ENCODE results near the gene SUCNR1. TPM values are rescaled to one million over a fixed set of nuclear protein-coding genes. Genes with fewer than 3 reads are reported as not detected.

Gene SUCNR1
- total and polyA plus RNA-seq, 2 donors (not counting 1 experiment from before 2014, with no cell fraction given), result not detected

GRCh38 chr3:151879679-151880415, 6.4 kb downstream of the SUCNR1 start:
- Histone ChIP-seq H3K27ac (ENCODE audit: low read length in 2 of 2) (peak overlapping the region in 1 of 2 donors; percentile 11), H3K9me3 (ENCODE audit: control extremely low read depth in 1 of 3, control insufficient read depth in 2 of 3, insufficient read depth in 1 of 3, low read length in 2 of 3) (peaks cover 0 to 4% (median 0%) of the 10 kb centered on the region in 3 donors), H3K9ac (ENCODE audit: low read length) (peak overlapping the region; percentile 52), H4K20me1 (ENCODE audit: control insufficient read depth, insufficient read depth, low read length, poor library complexity, severe bottlenecking) (no peaks in the 10 kb centered on the region), H3K4me1 (ENCODE audit: control insufficient read depth in 2 of 2, insufficient read depth in 2 of 2, low read length in 2 of 2) (peaks cover 5 to 13% of the 10 kb centered on the region in 2 donors), H3K4me2 (replicated peaks; ENCODE audit: low read depth, low read length, poor library complexity, severe bottlenecking) (peak overlapping the region; percentile 60), H3K36me3 (replicated peaks in 1 of 2; ENCODE audit: control extremely low read depth in 1 of 2, control insufficient read depth in 1 of 2, extremely low read depth in 1 of 2, insufficient read depth in 2 of 2, low read length in 1 of 2) (no peaks in the 10 kb centered on the region), H3K4me3 (ENCODE audit: control extremely low read depth in 1 of 5, extremely low read depth in 1 of 5, insufficient read depth in 1 of 5, low read depth in 2 of 5, low read length in 4 of 5) (peak overlapping the region in 4 of 5 experiments; percentile 1 to 36 (median 22)), H2AFZ (ENCODE audit: insufficient read depth, low read depth, low read length, poor library complexity, severe bottlenecking) (peak overlapping the region; percentile 59), H3K27me3 (replicated peaks in 1 of 4; ENCODE audit: control extremely low read depth in 1 of 4, control insufficient read depth in 3 of 4, insufficient read depth in 4 of 4, low read length in 3 of 4) (no peaks in the 10 kb centered on the region), H3K79me2 (ENCODE audit: control insufficient read depth, insufficient read depth, low read length) (no peaks in the 10 kb centered on the region)
- ChIA-PET CTCF (no interaction called here), POLR2A (no interaction called here)
- no CpG with 5 or more reads among the region's 3 CpGs for WGBS (ENCODE audit: insufficient coverage)
- Mint-ChIP-seq H3K9me3 (ENCODE audit: insufficient read depth) (no peaks in the 10 kb centered on the region), H3K27me3 (no peaks in the 10 kb centered on the region), H3K27ac (no peak overlapping the region), H3K4me3 (no peak overlapping the region), H3K4me1 (peaks cover 8% of the 10 kb centered on the region)
- TF ChIP-seq EZH2 (IDR thresholded peaks at IDR 0.05; ENCODE audit: borderline replicate concordance, insufficient read depth, low read depth, low read length, poor library complexity, severe bottlenecking) (no peak), CTCF (IDR thresholded peaks at IDR 0.05) (no peak)
- DNase-seq (peak; percentile 5), ATAC-seq (ENCODE audit: low read depth) (no peak)
- intact Hi-C loops (cut with micrococcal nuclease), result no loop called here

DNA sequence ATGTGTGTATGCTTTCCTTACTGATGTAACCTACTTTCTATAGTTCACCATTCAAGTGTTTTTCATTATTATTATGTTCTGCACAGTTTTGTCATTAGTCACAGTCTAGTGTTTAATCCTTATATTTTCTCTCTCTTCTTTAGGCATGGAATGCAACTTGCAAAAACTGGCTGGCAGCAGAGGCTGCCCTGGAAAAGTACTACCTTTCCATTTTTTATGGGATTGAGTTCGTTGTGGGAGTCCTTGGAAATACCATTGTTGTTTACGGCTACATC, 6.9 kb downstream of the SUCNR1 start:
- WGBS (ENCODE audit: insufficient coverage), result no CpG with 5 or more reads among the region's 2 CpGs
- no peak overlapping the region for H3K9ac ChIP-seq (ENCODE audit: low read length)
- intact Hi-C loops (cut with micrococcal nuclease), result no loop called here
- H3K36me3 ChIP-seq (replicated peaks in 1 of 2; ENCODE audit: control extremely low read depth in 1 of 2, control insufficient read depth in 1 of 2, extremely low read depth in 1 of 2, insufficient read depth in 2 of 2, low read length in 1 of 2), result no peaks in the 10 kb centered on the region
- no peaks in the 10 kb centered on the region for H4K20me1 ChIP-seq (ENCODE audit: control insufficient read depth, insufficient read depth, low read length, poor library complexity, severe bottlenecking)
- TF ChIP-seq EZH2 (IDR thresholded peaks at IDR 0.05; ENCODE audit: borderline replicate concordance, insufficient read depth, low read depth, low read length, poor library complexity, severe bottlenecking), result no peak
- H3K4me1 ChIP-seq (ENCODE audit: control insufficient read depth in 2 of 2, insufficient read depth in 2 of 2, low read length in 2 of 2), result peaks cover 5 to 13% of the 10 kb centered on the region in 2 donors
- Mint-ChIP-seq H3K27me3 (no peaks in the 10 kb centered on the region), H3K4me3 (no peak overlapping the region), H3K9me3 (ENCODE audit: insufficient read depth) (no peaks in the 10 kb centered on the region), H3K4me1 (peaks cover 8% of the 10 kb centered on the region), H3K27ac (no peak overlapping the region)
- no peak overlapping the region for H2AFZ ChIP-seq (ENCODE audit: insufficient read depth, low read depth, low read length, poor library complexity, severe bottlenecking)
- no peaks in the 10 kb centered on the region for H3K79me2 ChIP-seq (ENCODE audit: control insufficient read depth, insufficient read depth, low read length)
- DNase-seq (no peak), ATAC-seq (ENCODE audit: low read depth) (no peak)
- ChIA-PET POLR2A (no interaction called here), CTCF (no interaction called here)
- no peaks in the 10 kb centered on the region for H3K27me3 ChIP-seq (replicated peaks in 1 of 4; ENCODE audit: control extremely low read depth in 1 of 4, control insufficient read depth in 3 of 4, insufficient read depth in 4 of 4, low read length in 3 of 4)
- no peak overlapping the region for H3K27ac ChIP-seq (ENCODE audit: low read length in 2 of 2)
- peaks cover 0 to 9% (median 0%) of the 10 kb centered on the region in 3 donors for H3K9me3 ChIP-seq (ENCODE audit: control extremely low read depth in 1 of 3, control insufficient read depth in 2 of 3, insufficient read depth in 1 of 3, low read length in 2 of 3)
- H3K4me2 ChIP-seq (replicated peaks; ENCODE audit: low read depth, low read length, poor library complexity, severe bottlenecking), result no peak overlapping the region
- no peak overlapping the region for H3K4me3 ChIP-seq (ENCODE audit: control extremely low read depth in 1 of 5, extremely low read depth in 1 of 5, insufficient read depth in 1 of 5, low read depth in 2 of 5, low read length in 4 of 5)
